Measurements from ENCODE around the gene CDKAL1.

DNA sequence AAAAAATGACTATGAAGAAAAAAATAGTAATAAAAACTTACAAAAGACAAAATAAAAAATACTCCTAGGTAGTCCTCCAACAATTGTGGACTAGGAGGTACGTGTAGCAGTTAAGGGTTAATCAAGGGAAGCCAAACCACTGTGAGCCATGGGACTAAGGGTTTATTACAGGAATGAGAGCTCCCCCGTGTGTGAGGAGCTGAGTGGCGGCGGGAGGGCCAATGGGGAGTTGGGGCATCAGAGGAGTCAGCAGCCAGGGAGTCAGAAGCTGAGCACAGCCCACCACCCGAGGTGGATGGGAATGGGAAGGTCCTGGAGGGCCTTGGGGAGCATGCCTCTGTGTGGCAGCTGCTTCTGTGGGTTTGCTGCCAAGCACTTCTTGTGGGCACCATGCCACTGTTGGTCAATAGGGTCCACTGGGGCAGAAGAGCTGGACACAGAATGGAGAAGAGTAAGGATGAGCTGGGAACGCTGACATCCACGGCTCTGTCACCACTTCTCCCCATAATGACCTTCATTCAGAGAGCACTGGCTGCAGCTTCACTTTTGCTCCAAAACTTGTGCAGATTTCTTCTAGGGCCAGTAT, 373.3 kb downstream of the CDKAL1 start:
- no peak for TF ChIP-seq POLR2AphosphoS5 (IDR thresholded peaks at IDR 0.05; ENCODE audit: low read depth, low read length)
- no peak for TF ChIP-seq TAF1 (IDR thresholded peaks at IDR 0.05; ENCODE audit: borderline replicate concordance, insufficient read depth, low read length)
